H1 (cell line): Measurements from ENCODE around the gene MGMT. TPM values are rescaled to one million over a fixed set of nuclear protein-coding genes. Genes with fewer than 3 reads are reported as not detected.

ENCODE experiments used
- CTCF ChIA-PET: fragments of 300-600 bp; sonication (Branson Sonifier 250); formaldehyde crosslinking; loops from one replicate; lab custom pipeline; 2021; ENCODE audit not compliant: partially characterized antibody; lab: Charles Lee
- POLR2A ChIA-PET: fragments of 300-600 bp; sonication (Branson Sonifier 250); formaldehyde crosslinking; loops from one replicate; lab custom pipeline; 2021; ENCODE audit warnings: inconsistent platforms; ENCODE audit not compliant: partially characterized antibody; lab: Charles Lee
- DNase-seq, 2 experiments: peaks; one replicate each; pipeline versions ENCODE4 v3.0.0 to v3.0.0-alpha.2; 2010 to 2022; ENCODE audit warnings: low spot score in 2 of 2, low read depth in 1 of 2, mixed read lengths in 1 of 2
- FAIRE-seq: peaks from 2 replicates; lab custom pipeline; 2011; peaks lifted over from hg19 to GRCh38; lab: Jason Lieb, UNC
- H2AFZ ChIP-seq: 2 replicates; pipeline ENCODE4 v1.8.1; 2012; ENCODE audit warnings: low read length, inconsistent platforms
- H2AK5ac ChIP-seq: 2 replicates; pipeline ENCODE4 v1.6.1; 2013; ENCODE audit warnings: low read depth, low read length
- H2BK120ac ChIP-seq: replicated peaks from 2 replicates; pipeline ENCODE3; 2013; ENCODE audit warnings: low read depth, low read length, inconsistent platforms
- H2BK12ac ChIP-seq: 2 replicates; pipeline ENCODE4 v1.6.1; 2013; ENCODE audit warnings: low read depth, low read length
- H2BK15ac ChIP-seq: 2 replicates; pipeline ENCODE4 v1.6.1; 2013; ENCODE audit warnings: low read length
- H2BK20ac ChIP-seq: 2 replicates; pipeline ENCODE4 v1.6.1; 2013; ENCODE audit warnings: low read length
- H2BK5ac ChIP-seq: 2 replicates; pipeline ENCODE4 v1.6.1; 2013; ENCODE audit warnings: low read depth, low read length
- H3K14ac ChIP-seq: 2 replicates; pipeline ENCODE4 v1.6.1; 2013; ENCODE audit warnings: inconsistent platforms; ENCODE audit not compliant: insufficient read length
- H3K18ac ChIP-seq: 2 replicates; pipeline ENCODE4 v1.6.1; 2013; ENCODE audit warnings: low read length; ENCODE audit errors: extremely low read depth
- H3K23ac ChIP-seq: 2 replicates; pipeline ENCODE4 v1.6.1; 2013; ENCODE audit warnings: inconsistent platforms; ENCODE audit not compliant: insufficient read length
- H3K23me2 ChIP-seq: 2 replicates; pipeline ENCODE4 v1.6.1; 2013; ENCODE audit warnings: low read depth, low read length
- H3K27ac ChIP-seq: 2 replicates; pipeline ENCODE4 v1.6.1; 2011; ENCODE audit warnings: low read depth, low read length, inconsistent platforms
- H3K27me3 ChIP-seq, 4 experiments: replicated peaks in 1 of 4; 1 replicate in 1 of 4; 2 replicates in 3 of 4; pipeline versions ENCODE4 v1.6.1 to v1.8.1; 2011 to 2013; ENCODE audit warnings: low read length in 3 of 4, mild to moderate bottlenecking in 3 of 4, inconsistent platforms in 2 of 4, mixed read lengths in 2 of 4, moderate library complexity in 1 of 4; ENCODE audit not compliant: control insufficient read depth in 3 of 4, insufficient read depth in 3 of 4; ENCODE audit errors: extremely low read depth in 1 of 4
- H3K36me3 ChIP-seq, 4 experiments: 2 replicates each; pipeline versions ENCODE4 v1.6.1 to v1.8.1; 2011 to 2013; ENCODE audit warnings: mild to moderate bottlenecking in 4 of 4, low read length in 3 of 4, moderate library complexity in 2 of 4, control low read depth in 1 of 4, inconsistent platforms in 1 of 4; ENCODE audit not compliant: insufficient read depth in 4 of 4, control insufficient read depth in 2 of 4
- H3K4ac ChIP-seq: replicated peaks from 2 replicates; pipeline ENCODE3; 2013; ENCODE audit warnings: low read length, low read depth, mixed read lengths, inconsistent platforms; ENCODE audit not compliant: insufficient read length
- H3K4me1 ChIP-seq, 4 experiments: replicated peaks in 1 of 4; 1 replicate in 1 of 4; 2 replicates in 3 of 4; pipeline versions ENCODE4 v1.6.1 to v1.8.1; 2011 to 2013; ENCODE audit warnings: low read length in 3 of 4, inconsistent platforms in 2 of 4, mixed read lengths in 1 of 4; ENCODE audit not compliant: insufficient read depth in 4 of 4, control insufficient read depth in 3 of 4
- H3K4me2 ChIP-seq, 2 experiments: 2 replicates each; pipeline versions ENCODE4 v1.6.1 to v1.8.1; 2011 to 2013; ENCODE audit warnings: low read depth in 2 of 2, low read length in 2 of 2, control low read depth in 1 of 2, inconsistent platforms in 1 of 2, mild to moderate bottlenecking in 1 of 2; ENCODE audit not compliant: insufficient read depth in 1 of 2
- H3K4me3 ChIP-seq, 4 experiments: fragments of 200-600, 300-600 bp in 1 of 4; sonication (generic), shearing (Covaris generic), sonication (Bioruptor Twin) in 1 of 4; 2 replicates each; pipeline versions ENCODE4 v1.5.1 to v1.8.1; 2011 to 2016; ENCODE audit warnings: low read length in 4 of 4, low read depth in 3 of 4, control low read depth in 2 of 4, inconsistent platforms in 2 of 4, mild to moderate bottlenecking in 2 of 4, mixed read lengths in 1 of 4, moderate library complexity in 1 of 4; ENCODE audit not compliant: insufficient read depth in 2 of 4; ENCODE audit errors: extremely low read depth in 1 of 4
- H3K56ac ChIP-seq: replicated peaks from 2 replicates; pipeline ENCODE3; 2013; ENCODE audit warnings: low read depth, mild to moderate bottlenecking, mixed read lengths, low read length, inconsistent platforms; ENCODE audit not compliant: insufficient read length
- H3K79me1 ChIP-seq: 2 replicates; pipeline ENCODE4 v1.6.1; 2013; ENCODE audit warnings: low read depth, low read length, control low read depth
- H3K79me2 ChIP-seq, 2 experiments: 2 replicates each; pipeline versions ENCODE4 v1.6.1 to v1.8.1; 2012 to 2013; ENCODE audit warnings: low read length in 2 of 2, mild to moderate bottlenecking in 2 of 2, inconsistent platforms in 1 of 2; ENCODE audit not compliant: insufficient read depth in 2 of 2, control insufficient read depth in 1 of 2
- H3K9ac ChIP-seq, 4 experiments: replicated peaks in 1 of 4; 1 replicate in 1 of 4; 2 replicates in 3 of 4; pipeline versions ENCODE4 v1.6.1 to v1.8.1; 2011 to 2013; ENCODE audit warnings: low read depth in 3 of 4, low read length in 3 of 4, control low read depth in 2 of 4, mild to moderate bottlenecking in 2 of 4, moderate library complexity in 2 of 4, inconsistent platforms in 1 of 4; ENCODE audit errors: extremely low read depth in 1 of 4
- H3K9me3 ChIP-seq, 2 experiments: 2 replicates each; pipeline versions ENCODE4 v1.6.1 to v1.8.1; 2012 to 2013; ENCODE audit warnings: mild to moderate bottlenecking in 2 of 2, moderate library complexity in 2 of 2, control low read depth in 1 of 2, inconsistent platforms in 1 of 2, low read depth in 1 of 2, low read length in 1 of 2, mixed read lengths in 1 of 2; ENCODE audit not compliant: insufficient read depth in 2 of 2
- H4K20me1 ChIP-seq, 2 experiments: replicated peaks in 1 of 2; 2 replicates each; pipeline versions ENCODE3 to v1.8.1; 2011 to 2013; ENCODE audit warnings: inconsistent platforms in 2 of 2, low read length in 2 of 2, mild to moderate bottlenecking in 1 of 2; ENCODE audit not compliant: insufficient read depth in 2 of 2, control insufficient read depth in 1 of 2
- H4K5ac ChIP-seq: 2 replicates; pipeline ENCODE4 v1.6.1; 2013; ENCODE audit warnings: low read length, low read depth, mixed read lengths, inconsistent platforms; ENCODE audit not compliant: insufficient read length
- H4K8ac ChIP-seq: 2 replicates; pipeline ENCODE4 v1.8.0; 2013; ENCODE audit warnings: mild to moderate bottlenecking, moderate library complexity, low read length, inconsistent platforms; ENCODE audit not compliant: insufficient read depth; ENCODE audit errors: extremely low read depth
- H4K91ac ChIP-seq: replicated peaks from 2 replicates; pipeline ENCODE3; 2013; ENCODE audit warnings: low read length, mixed read lengths, inconsistent platforms; ENCODE audit not compliant: insufficient read length
- JUN ChIP-seq: IDR thresholded peaks from 2 replicates; pipeline ENCODE4 v1.6.1; 2011; ENCODE audit warnings: low read depth, mild to moderate bottlenecking, improper control_type of control experiment, low read length
- JUND ChIP-seq: IDR thresholded peaks from 2 replicates; pipeline ENCODE4 v1.6.1; 2011; ENCODE audit warnings: mild to moderate bottlenecking, improper control_type of control experiment, low read length
- KDM1A ChIP-seq: fragments of 200-600, 300-600 bp; sonication (generic); IDR thresholded peaks from 2 replicates; pipeline ENCODE4 v1.7.1; 2016; ENCODE audit warnings: mild to moderate bottlenecking, low read length, borderline replicate concordance
- MAFK ChIP-seq: IDR thresholded peaks from 2 replicates; pipeline ENCODE4 v1.6.1; 2012; ENCODE audit warnings: low read depth, mild to moderate bottlenecking, improper control_type of control experiment, low read length
- TBP ChIP-seq: IDR thresholded peaks from 2 replicates; pipeline ENCODE4 v1.6.1; 2011; ENCODE audit warnings: low read depth, low read length, improper control_type of control experiment
- WGBS, 2 experiments: shearing (Covaris generic) in 1 of 2; methylation state at CpG; one replicate each; pipeline versions ENCODE4 v1.1.6 to v1.1.7; 2013 to 2015; ENCODE audit warnings: low lambda C conversion rate in 2 of 2, mixed read lengths in 2 of 2, inconsistent platforms in 1 of 2, low coverage in 1 of 2, missing lambda C conversion rate in 1 of 2; ENCODE audit not compliant: insufficient replicate concordance in 2 of 2, insufficient coverage in 1 of 2, insufficient read length in 1 of 2; ENCODE audit errors: extremely low coverage in 1 of 2, missing lambda C conversion rate in 1 of 2; 5-methylcytosine and 5-hydroxymethylcytosine counted together
- polyA plus RNA-seq, 7 experiments: library from polyadenylated mRNA; depleted of rRNA in 3 of 7; stranded (reverse) in 5 of 7; unstranded in 2 of 7; fragments of >200 nt in 5 of 7; fragments of 200-250 nt in 2 of 7; gene quantifications; 1 replicate in 5 of 7; 2 replicates in 1 of 7; 4 replicates in 1 of 7; pipeline versions ENCODE4 v1.2.1 to v1.2.3, GENCODE V29; 2011 to 2013; ENCODE audit warnings: missing spikeins in 2 of 7, mixed read lengths in 2 of 7
- total RNA-seq: library from RNA; stranded (reverse); fragmentation: NEBNext Ultra II Directional; extraction: Animal tissue kit (Norgen Biotek cat#: 25700); gene quantifications from 2 replicates; pipeline ENCODE4 v1.2.1, GENCODE V29; 2021

The MGMT gene
- total and polyA plus RNA-seq, 2 of the 8 experiments (the other 6 are each of a cell fraction or from before 2014, with no cell fraction given) = 9.9 to 10.7 TPM

- TF ChIP-seq MAFK = no peak
- TF ChIP-seq TBP = no peak
- TF ChIP-seq KDM1A = no peak
- TF ChIP-seq JUND = no peak
- TF ChIP-seq JUN = no peak
Measured at GRCh38 chr10:129642427-129642826, 175.4 kb downstream of the MGMT start.

More at GRCh38 chr10:129642427-129642826, 175.4 kb downstream of the MGMT start:
- H3K56ac ChIP-seq = no peak overlapping the region
- H3K27me3 ChIP-seq = no peaks in the 10 kb centered on the region
- FAIRE-seq (no peak), DNase-seq (no peak)
- no peak overlapping the region for H2AK5ac ChIP-seq
- H3K4ac ChIP-seq = no peak overlapping the region
- peaks cover 0 to 1% (median 0%) of the 10 kb centered on the region in 4 experiments; a peak in 2 of 7 replicates for H3K4me1 ChIP-seq
- no peak overlapping the region for H3K4me2 ChIP-seq
- H3K4me3 ChIP-seq = no peak overlapping the region
- no peak overlapping the region for H3K9ac ChIP-seq
- H2AFZ ChIP-seq = no peak overlapping the region
- no peak overlapping the region for H3K18ac ChIP-seq
- ChIA-PET POLR2A (no interaction called here), CTCF (interaction anchor here (3.3 kb wide), 1 partner anchor 17 kb away, joined by 17 read pairs; no protein-coding TSS in a partner anchor)
- no peaks in the 10 kb centered on the region for H3K79me1 ChIP-seq
- H3K36me3 ChIP-seq = no peaks in the 10 kb centered on the region
- H2BK5ac ChIP-seq = no peak overlapping the region
- no peak overlapping the region for H4K91ac ChIP-seq
- H4K5ac ChIP-seq = no peak overlapping the region
- H3K27ac ChIP-seq = no peak overlapping the region
- H2BK120ac ChIP-seq = no peak overlapping the region
- no peak overlapping the region for H2BK12ac ChIP-seq
- no peak overlapping the region for H4K8ac ChIP-seq
- no peak overlapping the region for H2BK20ac ChIP-seq
- no peaks in the 10 kb centered on the region for H3K23me2 ChIP-seq
- H3K79me2 ChIP-seq = no peaks in the 10 kb centered on the region
- 70% methylated on average over 1 of the region's 3 CpGs; no CpG with 5 or more reads in 1 of the 2 experiments for WGBS, 2 experiments
- H3K23ac ChIP-seq = no peak overlapping the region
- no peaks in the 10 kb centered on the region for H4K20me1 ChIP-seq
- no peaks in the 10 kb centered on the region for H3K9me3 ChIP-seq
- H2BK15ac ChIP-seq = no peak overlapping the region
- no peak overlapping the region for H3K14ac ChIP-seq
